ENCODE data around the gene DCXR.
"Not testable (repeated sequence)": the region's sequence is repeated elsewhere in the genome, so short reads cannot be mapped to it uniquely, and the experiment has no call there.

The DCXR gene

DNA sequence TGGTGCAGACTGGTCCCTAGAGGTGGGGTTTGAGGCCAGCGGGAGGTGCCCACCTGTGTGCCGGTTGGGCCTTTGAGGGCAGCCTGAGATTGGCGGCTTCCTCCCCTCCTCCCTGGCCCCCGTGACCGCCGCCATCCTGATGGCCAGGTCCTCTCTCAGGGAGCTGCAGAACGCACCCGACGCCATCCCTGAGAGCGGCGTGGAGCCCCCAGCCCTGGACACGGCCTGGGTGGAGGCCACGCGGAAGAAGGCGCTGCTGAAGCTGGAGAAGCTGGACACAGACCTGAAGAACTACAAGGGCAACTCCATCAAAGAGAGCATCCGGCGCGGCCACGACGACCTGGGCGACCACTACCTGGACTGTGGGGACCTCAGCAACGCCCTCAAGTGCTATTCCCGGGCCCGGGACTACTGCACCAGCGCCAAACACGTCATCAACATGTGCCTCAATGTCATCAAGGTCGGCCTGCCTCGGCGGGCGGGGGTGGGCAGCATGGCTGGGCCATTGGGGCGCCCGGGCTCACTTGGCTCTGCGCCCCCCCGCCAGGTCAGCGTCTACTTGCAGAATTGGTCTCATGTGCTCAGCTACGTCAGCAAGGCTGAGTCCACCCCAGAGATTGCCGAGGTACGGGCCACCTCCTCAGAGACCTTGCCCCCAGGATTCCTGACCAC, 17.0 kb upstream of the DCXR start:
- DNase-seq, result no peak

DNA sequence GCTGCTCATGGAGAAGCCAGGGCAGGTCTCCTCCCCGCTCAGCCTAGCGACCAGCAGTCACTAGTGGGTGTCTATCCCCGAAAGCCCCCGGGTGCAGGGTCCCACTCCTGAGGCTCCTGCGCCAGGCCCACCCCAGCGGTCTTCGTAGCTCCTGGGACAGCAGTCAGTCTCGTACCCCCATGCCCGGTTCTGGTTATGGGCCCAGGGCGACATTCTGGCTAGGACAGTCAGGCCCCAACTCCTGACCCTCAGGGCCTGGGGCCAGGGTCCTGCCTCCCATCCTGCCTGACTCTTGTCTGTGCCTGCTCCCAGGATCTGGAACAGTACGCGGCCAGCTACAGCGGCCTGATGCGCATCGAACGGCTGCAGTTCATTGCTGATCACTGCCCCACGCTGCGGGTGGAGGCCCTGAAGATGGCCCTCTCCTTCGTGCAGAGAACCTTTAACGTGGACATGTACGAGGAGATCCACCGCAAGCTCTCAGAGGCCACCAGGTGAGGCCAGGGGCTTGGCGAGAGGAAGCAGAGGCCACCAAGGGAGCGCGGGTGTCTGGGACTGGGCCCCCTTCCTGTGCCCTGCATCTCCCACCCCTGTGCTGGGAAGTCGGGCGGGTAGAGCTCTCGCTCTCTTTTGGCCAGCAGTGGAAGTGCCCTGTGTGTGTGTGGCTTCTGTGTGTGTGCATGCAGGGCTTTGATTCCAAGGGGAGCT, 16.2 kb upstream of the DCXR start:
- DNase-seq, result no peak

DNA sequence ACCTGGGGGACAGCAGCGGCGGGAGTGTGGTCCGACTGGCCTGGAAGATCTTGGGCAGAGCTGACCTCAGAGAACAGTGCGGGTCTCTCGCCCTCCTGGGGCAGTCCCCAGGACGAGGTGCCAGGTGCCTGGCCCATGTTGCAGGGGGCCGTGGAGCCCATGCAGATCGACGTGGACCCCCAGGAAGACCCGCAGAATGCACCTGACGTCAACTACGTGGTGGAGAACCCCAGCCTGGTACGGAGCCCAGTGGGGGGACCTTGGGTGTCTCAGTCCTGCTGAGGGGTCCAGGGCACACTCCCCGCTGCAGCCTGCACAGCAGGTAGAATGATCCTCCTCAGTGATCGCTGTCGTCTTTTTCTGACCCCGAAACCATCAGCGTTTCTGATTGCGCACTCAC, 15.6 kb upstream of the DCXR start:
- DNase-seq, result no peak

DNA sequence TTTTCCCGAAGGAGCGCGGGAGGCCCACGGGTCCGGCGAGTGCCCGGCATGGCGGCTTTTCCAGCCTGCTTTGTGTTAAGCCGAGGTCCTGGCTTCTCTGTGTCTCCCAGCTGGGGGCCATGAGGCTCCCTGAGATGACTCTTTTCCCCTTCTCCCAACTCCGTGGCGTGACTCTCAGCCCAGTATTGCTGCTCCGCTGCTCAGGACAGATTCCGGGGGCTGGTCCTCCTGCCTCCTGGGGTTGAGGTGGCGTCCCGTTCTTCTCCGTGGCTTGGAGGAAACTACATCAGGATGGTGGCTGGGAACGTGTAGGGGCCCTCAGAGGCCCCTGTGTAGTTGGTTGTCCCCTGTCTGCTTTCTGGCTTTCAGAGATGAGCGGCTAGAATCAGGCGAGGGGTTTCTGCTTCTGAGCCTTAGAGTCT, 15.2 kb upstream of the DCXR start:
- DNase-seq, result no peak

DNA sequence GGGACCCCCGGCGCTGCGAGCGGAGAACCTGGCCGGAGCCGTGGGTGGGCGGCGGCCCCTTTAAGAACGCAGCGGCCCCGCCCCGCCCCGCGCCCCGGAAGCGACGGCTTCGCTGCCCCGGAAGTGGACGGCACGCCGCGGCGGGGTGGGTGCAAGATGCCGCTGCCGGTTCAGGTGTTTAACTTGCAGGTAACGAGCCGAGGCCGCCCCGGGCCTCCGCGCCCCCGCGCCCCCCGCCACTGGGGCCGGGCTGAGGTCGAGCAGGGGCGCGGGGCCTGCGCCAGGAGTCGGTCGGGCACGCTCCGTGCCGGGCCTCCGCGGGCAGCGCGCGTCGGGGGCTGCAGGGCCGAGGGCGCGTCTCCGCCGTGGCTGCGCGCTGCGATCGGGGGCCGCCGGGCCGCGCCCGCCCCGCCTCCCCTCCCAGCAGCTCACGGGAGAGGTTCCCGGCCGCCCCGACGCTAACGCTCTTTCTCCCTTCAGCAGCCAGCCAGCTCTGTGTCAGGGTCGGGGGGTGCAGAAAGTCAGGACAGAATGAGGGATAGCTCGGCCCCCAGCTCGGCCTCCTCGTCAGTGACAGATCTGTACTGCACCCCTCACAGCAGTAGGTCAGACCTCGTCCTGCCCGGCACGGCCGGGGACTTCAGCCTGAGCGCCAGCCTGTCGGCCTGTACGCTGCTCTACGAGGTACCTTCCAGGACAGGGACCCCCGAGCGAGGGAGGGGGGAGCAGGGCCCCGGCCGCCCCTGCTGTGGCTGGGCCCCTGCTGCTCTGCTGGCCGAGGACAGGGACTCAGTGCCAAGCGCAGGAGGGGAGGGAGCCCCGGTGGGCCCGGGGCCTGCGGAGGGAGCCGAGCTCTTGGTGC, 14.5 kb upstream of the DCXR start, which contains the start of the genes GPS1 and RFNG:
GPS1 (plus strand) TSS at position 123 of the 862 bp plus-strand sequence; CDS start at position 157, 34 bp downstream.
RFNG (minus strand) TSS at position 36 of the 862 bp plus-strand sequence. CDS start 45 bp downstream, outside the sequence.
- DNase-seq, result peak; percentile 95

DNA sequence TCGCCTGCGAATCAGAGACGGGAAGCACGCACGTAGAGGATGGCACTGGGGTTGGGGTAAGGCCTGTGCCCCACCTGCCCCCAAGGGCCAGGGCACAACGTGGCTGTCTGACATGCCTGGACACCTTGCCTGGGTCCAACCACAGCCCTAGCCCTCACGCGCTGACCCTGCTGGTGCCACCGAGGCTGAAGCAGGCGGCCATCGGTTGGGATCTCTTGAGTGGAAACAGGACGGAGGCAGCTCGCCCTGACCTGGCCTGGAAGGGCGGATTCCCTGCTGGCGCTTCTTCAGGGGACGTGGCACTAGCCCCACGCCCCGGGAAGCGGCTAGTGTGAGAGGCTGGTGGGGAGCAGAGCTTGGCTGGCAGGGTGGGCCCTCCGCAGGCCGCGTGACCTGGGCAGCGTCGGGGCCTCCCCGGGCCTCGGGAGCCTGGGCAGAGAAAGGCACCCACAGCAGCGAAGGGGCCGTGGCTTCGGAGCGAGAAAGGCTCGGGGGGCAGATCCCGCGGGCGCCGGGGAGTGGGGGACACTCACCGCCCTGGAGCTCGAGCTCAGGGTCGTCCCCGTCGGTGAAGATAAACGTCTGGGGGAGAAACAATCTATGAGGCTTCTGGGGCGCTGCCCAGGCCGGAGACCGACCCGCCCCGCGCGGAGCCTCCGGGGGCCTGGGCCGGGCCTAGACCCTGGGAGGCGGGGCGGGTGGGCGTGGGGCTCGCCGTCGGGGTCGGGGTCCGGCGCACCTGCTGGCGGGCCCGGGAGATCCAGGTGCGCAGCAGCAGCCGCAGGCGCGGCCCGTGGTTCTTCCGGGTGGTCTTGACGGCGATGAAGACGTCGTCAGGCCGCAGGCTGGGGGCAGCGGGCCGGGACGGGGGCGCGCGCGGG, 13.5 kb upstream of the DCXR start:
- no peak for DNase-seq

DNA sequence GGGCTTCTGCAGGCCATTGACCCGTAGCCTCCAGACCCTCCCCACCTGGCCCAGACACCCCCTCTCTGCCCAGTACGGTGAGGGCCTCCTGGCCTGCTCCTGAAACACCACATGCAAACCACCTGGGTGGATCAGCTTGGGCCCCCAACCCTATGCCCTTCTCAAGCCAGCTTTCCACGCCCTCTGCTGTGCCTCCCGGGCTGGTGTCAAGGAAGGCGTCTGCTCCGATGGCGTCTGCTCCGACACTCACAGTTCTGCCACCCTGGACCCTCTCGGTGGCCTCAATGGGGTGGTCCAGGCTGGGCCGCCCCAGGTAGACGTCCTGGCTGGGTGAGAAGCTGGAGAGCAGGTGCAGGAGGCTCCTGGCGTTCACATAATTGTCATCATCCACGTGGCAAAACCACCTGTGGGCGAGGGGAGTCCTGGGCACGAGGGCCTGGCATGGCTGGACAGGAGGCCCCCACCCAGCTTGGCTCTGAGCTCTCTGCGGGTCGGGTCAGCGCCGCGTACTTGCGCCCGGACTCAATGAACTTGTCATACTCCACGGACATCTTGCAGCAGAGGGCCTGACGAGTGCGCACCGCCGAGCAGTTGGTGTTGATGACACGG, 12.8 kb upstream of the DCXR start:
- no peak for DNase-seq

DNA sequence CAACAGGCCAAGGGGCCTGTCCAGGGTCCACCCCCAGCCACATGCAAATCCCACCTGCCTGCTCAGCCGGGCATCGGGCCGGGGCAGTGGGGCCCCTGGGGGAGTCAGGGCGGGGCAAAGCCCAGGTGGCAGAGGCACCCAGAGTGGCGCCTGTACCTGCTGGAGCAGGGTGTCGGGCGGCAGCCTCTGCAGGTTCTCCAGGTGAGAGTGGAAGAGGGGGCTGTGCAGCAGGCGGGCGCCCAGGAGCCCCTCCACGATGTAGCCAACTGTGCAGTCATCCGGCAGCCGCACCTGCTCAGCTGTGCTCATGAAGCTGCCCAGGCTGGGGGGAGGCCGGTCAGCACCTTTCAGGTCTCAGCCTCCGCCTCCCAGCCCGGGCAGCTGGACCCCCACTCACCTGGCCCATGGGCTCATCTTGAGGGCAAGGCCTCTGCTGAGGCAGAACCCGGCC, 12.0 kb upstream of the DCXR start:
- no peak for DNase-seq

DNA sequence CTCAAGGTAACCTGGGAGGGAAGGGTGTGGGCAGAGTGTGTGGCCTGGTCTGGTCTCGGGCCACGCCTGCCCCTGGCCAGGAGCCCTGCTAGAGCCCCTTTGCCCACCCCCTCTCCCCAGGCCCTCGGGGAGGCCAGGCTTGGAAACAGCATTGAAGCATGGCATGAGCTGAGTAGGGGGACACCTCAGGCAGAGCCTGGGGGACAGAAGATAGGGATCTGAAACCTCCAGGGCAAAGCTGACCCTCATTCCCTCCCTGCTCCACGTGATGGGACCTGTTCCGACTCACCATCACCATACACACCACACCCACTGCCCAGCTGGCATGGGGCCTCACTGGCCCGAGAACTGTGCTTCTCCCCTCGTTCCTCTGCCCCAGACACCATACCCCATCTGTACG, 11.6 kb upstream of the DCXR start:
- DNase-seq, result no peak

DNA sequence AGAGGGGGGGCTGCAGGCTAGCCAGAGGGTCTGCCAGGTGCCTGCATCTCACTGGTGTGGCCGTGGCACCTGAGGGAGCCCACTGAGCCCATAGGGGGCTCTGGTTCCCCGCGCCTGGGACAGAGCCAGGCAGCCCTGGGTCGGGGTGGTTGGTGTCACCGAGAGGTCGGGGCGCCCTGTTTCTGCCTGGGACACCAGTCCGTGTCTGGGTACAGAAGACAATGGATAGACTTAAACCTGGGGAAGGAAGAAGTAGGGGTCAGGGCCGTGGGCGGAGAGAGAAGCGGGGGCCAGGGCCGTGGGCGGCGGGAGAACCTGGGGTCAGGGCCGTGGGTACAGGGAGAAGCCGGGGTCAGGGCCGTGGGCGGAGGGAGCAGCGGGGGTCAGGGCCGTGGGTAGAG, 11.1 kb upstream of the DCXR start:
- no peak for DNase-seq

DNA sequence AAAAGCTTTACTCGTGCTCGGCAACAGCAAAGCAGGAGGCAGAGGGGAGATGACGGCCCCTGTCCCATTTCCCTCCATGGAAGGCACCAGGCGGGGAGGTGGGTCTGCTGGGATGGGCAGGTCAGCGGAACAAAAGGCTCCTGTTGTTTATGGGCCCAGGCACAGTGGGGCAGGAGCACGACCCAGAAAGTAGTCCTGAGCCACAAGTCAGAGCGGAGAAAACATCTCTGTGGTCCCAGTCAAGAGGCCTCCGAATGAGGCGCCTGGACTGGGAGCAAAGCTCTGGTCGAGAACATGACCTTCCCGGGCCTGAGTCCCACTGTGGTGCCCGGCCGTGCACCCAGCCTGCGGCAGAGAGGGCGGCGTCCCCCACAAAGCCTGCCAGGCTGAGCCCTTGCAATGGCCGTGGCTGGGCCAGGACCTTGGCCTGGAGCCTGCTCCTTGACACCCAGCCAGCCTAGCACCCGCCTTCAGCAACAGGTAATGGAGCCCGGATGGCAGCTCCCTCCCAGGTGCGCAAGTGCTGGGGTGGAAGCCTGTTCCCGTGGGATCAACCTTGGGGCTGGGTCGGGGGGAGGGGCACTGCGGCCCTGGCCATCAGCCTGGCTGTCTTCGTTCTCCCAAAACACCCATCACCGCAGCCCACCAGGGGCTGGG, 10.5 kb upstream of the DCXR start:
- no peak for DNase-seq

DNA sequence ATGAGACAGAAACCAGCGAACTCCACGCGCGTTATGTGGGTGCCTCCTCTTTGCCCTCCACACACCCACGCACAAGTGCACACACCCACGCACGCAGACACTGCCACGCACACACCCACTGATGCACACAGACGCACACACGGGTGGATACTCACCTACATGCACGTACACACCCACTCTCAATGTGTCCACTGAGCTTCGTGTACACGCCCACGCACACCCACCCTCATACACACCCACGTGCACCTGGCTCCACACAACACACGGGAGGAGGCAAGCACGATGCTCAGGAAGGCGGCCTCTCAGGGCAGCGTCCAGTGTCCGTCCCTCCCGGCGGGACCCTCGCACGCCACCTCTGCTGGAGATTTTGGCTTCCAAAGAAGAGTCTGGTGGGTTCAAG, 9.9 kb upstream of the DCXR start:
- no peak for DNase-seq

DNA sequence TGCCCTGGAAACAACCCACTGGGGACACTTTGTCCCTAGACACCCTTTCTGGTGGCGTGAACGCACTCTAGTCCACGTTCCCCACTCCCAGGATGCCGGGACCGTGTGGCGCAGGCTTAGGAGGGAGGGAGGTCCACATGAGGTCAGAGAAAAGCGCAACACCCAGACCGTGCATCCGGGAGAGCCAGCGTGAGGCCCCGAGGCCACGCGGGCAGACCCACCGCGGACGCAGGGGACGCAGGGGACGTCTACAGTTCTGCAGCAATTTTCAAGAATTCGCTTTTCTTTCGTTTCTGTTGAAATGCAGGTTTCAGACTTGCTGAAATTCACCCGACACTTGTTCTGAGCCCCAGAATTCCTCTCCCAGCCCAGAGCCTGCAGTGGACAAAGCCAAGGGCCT, 9.4 kb upstream of the DCXR start:
- no peak for DNase-seq

DNA sequence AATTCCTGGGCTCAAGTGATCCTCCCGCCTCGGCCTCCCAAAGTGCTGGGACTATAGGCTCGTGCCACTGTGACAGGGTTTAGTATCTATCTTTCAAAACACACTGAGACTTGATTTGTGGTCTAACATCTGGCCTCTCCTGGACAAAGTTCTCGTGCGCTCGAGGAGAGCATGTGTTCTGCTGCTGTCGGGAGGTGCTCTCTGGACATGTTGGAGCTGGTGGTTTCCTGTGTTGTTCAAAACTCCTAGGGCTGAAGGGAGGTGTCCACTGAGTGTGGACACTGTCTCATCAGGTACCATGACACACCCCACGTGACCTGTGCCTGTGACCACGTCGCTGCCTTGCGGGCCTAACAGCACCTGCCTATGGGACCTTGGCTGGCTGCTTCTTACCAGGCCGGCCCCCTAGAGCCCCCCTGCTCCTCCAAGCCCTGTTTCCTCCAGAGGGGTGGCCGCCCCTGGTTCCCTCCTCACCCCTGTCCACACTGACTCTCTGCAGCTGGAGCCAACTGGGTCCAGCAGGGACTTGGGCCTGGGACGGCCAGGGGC, 8.5 kb upstream of the DCXR start:
- DNase-seq, result no peak

DNA sequence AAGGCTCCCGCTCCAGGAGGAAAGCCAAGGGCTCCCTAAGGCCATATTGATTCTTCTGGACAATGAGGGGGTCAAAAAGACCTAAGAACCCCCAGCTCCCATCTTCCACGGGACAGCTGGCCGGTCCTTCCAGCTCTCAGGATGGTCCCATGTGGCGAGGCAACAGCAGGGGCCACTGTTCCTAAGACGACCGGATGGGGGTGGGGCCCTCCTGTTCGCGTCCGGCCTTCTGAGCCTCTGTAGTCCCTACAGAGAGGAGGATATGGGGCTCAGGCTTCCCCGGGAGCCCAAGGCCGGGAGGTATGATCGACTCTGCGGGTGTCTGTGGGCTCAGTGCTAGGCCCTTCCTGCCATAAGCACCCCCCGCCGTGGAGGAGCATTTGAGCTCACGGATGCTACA, 6.0 kb upstream of the DCXR start:
- DNase-seq, result no peak

DNA sequence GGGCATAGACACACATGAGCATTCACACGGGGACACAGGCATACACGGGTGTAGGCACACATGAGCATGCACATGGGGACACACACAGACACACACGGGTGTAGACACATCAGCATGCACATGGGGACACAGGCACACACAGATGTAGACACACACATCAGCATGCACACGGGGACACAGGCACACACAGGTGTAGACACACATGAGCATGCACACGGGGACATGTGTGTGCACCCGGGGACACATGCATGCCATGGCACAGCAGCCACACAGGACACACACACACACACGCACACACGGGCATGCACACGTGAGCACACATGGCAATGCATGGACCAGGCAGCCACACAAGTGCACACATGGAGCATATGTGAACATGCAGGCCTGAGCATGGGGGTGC, 5.2 kb upstream of the DCXR start:
- no peak for DNase-seq

DNA sequence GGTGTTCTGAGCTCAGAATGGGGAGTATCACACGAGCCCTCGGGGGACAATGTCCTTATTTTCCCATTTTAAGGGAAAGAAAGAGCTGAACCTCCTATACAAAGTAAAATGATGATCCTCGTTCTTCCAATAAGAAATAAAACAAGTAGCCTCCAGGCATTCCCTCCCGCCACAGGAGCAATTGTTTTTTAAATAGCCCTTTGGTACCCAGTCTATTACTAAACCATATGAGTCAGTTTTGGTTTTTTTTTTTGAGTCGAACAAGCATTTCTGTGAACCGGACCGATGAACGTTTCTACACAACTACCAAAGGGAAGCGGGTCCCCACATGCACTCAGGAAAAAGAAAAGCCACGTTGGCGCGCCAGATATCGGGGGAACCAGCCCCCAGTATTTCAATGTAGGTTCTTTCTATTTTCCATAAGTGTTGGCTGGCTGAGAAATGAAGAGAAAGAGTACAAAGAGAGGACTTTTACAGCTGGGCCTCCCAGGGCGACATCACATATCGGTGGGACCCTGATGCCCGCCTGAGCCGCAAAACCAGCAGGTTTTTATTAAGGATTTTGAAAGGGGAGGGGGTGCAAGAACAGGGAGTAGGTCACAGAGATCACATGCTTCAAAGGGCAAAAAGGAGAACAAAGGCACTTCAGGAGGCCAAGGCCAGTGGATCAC, 3.8 kb upstream of the DCXR start:
- no peak for DNase-seq

DNA sequence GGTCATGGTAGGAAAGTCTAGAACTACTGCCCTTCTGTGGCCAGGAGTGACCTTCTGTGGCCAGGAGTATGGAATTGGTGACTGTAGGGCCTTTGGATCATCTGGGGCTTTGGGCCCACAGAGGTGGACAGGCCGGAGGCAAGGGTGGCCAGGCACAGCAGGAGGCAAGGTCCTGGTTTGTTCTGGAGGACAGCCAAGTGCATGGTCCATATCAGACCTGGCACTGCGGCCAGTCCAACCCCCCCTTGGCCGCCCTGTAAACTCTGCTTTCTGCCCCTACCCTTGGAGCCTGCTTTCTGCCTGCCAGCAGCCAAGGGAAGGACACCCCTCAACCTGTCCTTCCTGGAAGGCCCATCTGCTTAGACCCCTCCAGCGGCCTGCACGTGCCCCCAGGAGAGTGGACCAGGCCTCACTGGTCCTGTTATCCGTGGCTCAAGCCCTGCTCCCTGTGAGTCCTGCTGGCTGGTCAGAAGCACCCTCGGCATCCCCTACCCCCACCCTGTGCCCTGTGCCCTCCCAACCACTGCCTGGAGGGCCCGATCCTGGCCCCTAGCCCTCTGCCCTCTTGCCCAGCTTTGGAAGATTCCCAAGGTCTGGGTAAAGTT, 2.3 kb upstream of the DCXR start:
- DNase-seq, result no peak

DNA sequence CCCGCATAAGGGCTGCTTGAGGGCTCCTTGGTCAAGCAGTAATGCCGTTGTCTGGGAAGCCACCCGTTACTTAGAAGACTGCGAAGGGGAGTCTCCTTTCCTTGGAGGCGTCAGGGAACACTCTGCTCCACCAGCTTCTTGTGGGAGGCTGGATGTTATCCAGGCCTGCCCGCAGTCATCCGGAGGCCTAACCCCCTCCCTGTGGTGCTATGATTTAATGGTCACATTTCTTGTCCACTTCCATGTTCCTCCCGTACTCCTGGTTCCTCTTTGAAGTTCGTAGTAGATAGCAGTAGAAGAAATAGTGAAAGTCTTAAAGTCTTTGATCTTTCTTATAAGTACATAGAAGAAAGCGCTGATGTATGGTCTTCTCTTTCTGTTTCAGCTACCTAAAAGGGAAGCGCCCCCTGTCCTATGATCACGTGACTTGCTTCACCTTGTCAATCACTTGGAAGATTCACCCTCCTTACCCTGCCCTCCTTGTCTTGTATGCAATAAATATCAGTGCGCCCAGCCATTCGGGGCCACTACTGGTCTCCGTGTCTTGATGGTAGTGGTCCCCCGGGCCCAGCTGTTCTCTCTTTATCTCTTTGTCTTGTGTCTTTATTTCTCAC, 1.4 kb upstream of the DCXR start:
- not testable (repeated sequence) for DNase-seq

DNA sequence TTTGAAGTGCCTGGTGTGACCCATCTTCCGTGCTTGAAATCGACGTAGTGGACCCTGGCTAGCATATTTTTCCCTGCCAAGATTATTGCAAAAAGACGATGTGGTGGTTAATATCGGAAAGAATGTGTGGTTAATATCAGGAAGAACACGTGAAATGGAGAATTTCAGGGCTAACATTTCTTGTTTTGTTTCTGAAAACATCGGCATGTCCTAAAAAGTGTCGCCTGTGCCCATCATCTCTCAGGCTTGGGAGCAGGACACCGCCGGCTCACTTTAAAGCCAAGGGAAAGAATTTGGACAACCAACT, 345 bp upstream of the DCXR start:
- no peak for DNase-seq

Data from activated effector memory CD4-positive, alpha-beta T cell treated with anti-CD3 and anti-CD28 coated beads, Interleukin-2, amount 50 U/mL, for 16 hours (primary cell).